Stimulated activated CD4-positive, alpha-beta T cell treated with anti-CD3 and anti-CD28 coated beads, Interleukin-2, amount 100 ng/mL, for 24 hours (primary cell): Measurements from ENCODE around the gene SP2.

Experiments
- DNase-seq, 2 donors: peaks; one replicate each; pipeline ENCODE4 v3.0.0-alpha.2; 2020

Gene SP2

GRCh38 chr17:47953909-47954308 is 57.9 kb downstream of the SP2 start:
- no peak for DNase-seq

- no peak for DNase-seq
Measured at GRCh38 chr17:47955497-47956461, 59.7 kb downstream of the SP2 start.

- no peak for DNase-seq
Measured at GRCh38 chr17:47956791-47957590, 61.0 kb downstream of the SP2 start.

GRCh38 chr17:47957591-47958490 is 61.8 kb downstream of the SP2 start, which contains the start of gene PRR15L:
PRR15L (minus strand) TSS chr17:47957883; CDS start chr17:47953234, 4,649 bp downstream.
- no peak for DNase-seq

- no peak for DNase-seq
Measured at GRCh38 chr17:47959825-47960655, 64.0 kb downstream of the SP2 start.

GRCh38 chr17:47961406-47961805 is 65.4 kb downstream of the SP2 start:
- no peak for DNase-seq

GRCh38 chr17:47962901-47963300 is 66.9 kb downstream of the SP2 start:
- DNase-seq, result no peak

- no peak for DNase-seq
Measured at GRCh38 chr17:47964856-47965255, 68.8 kb downstream of the SP2 start.

GRCh38 chr17:47966079-47966519 is 70.1 kb downstream of the SP2 start:
- no peak for DNase-seq

GRCh38 chr17:47967607-47968252 is 71.7 kb downstream of the SP2 start:
- no peak for DNase-seq

- DNase-seq, result no peak
Measured at GRCh38 chr17:47968836-47969235, 72.8 kb downstream of the SP2 start.

- no peak for DNase-seq
Measured at GRCh38 chr17:47969930-47970724, 74.1 kb downstream of the SP2 start.

GRCh38 chr17:47970725-47971499 is 74.9 kb downstream of the SP2 start, which contains the start of gene CDK5RAP3:
CDK5RAP3 (plus strand) TSS chr17:47971113; CDS start chr17:47971147, 34 bp downstream.
- DNase-seq, result peak; percentile 100

GRCh38 chr17:47973541-47973940 is 77.5 kb downstream of the SP2 start:
- DNase-seq, result no peak

- DNase-seq, result no peak
Measured at GRCh38 chr17:47975189-47975822, 79.3 kb downstream of the SP2 start.

GRCh38 chr17:47975823-47976205 is 79.8 kb downstream of the SP2 start:
- no peak for DNase-seq

GRCh38 chr17:47978324-47978723 is 82.3 kb downstream of the SP2 start:
- peak; percentile 51 to 57 for DNase-seq
